ENCODE data around the gene RNF181.

The RNF181 gene

DNA sequence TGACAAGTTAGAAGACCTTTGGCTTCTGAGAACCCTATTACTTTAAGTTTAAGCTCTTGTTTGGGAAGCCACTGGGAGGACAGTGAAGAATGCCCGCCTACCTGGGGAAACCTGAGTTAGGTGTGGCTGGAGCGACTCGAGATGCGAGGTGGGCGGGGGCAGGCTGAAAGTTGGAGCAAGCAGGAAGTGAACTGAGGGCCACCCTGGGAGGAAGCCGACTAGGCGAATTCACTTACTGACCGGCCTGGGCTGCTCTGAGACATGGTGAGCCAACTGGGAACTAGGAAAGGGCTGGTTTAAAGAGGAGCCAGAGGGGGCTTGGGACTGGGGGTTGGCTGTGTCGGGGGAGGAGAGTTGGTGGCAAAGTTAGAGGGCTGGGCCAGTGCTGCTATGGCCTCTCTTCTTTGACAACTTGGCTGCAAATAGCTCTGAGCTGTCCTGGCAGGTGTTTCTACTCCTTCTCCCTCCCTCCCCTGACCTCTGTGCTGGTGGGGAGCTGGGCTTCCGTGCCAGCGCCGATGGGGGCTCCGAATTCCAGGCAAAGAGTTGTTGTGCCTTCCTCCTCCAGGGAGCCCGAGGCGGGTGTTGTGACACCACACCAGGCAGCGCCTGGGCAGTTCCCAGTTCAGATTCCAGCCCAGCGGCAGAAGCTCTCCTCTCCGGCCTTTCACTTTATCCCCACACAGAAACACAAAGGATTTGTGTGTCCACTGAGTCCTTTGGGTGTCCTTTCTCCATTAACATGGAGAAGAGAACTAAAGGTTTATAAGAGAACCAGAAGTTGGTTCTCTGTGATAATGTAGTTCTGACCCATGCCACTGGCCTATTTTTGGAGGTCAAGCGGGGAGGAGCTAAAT, 17.9 kb upstream of the RNF181 start, which contains the start of gene VAMP8:
VAMP8 (plus strand) TSS at position 201 of the 857 bp plus-strand sequence; CDS start at position 262, 61 bp downstream.
- TF ChIP-seq, protein P1, sequence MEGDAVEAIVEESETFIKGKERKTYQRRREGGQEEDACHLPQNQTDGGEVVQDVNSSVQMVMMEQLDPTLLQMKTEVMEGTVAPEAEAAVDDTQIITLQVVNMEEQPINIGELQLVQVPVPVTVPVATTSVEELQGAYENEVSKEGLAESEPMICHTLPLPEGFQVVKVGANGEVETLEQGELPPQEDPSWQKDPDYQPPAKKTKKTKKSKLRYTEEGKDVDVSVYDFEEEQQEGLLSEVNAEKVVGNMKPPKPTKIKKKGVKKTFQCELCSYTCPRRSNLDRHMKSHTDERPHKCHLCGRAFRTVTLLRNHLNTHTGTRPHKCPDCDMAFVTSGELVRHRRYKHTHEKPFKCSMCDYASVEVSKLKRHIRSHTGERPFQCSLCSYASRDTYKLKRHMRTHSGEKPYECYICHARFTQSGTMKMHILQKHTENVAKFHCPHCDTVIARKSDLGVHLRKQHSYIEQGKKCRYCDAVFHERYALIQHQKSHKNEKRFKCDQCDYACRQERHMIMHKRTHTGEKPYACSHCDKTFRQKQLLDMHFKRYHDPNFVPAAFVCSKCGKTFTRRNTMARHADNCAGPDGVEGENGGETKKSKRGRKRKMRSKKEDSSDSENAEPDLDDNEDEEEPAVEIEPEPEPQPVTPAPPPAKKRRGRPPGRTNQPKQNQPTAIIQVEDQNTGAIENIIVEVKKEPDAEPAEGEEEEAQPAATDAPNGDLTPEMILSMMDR (IDR thresholded peaks at IDR 0.05; ENCODE audit: low read depth, low read length) = no peak
- no peak within 1 kb of the TSS for H3K4me3 ChIP-seq (ENCODE audit: low read depth, low read length)

DNA sequence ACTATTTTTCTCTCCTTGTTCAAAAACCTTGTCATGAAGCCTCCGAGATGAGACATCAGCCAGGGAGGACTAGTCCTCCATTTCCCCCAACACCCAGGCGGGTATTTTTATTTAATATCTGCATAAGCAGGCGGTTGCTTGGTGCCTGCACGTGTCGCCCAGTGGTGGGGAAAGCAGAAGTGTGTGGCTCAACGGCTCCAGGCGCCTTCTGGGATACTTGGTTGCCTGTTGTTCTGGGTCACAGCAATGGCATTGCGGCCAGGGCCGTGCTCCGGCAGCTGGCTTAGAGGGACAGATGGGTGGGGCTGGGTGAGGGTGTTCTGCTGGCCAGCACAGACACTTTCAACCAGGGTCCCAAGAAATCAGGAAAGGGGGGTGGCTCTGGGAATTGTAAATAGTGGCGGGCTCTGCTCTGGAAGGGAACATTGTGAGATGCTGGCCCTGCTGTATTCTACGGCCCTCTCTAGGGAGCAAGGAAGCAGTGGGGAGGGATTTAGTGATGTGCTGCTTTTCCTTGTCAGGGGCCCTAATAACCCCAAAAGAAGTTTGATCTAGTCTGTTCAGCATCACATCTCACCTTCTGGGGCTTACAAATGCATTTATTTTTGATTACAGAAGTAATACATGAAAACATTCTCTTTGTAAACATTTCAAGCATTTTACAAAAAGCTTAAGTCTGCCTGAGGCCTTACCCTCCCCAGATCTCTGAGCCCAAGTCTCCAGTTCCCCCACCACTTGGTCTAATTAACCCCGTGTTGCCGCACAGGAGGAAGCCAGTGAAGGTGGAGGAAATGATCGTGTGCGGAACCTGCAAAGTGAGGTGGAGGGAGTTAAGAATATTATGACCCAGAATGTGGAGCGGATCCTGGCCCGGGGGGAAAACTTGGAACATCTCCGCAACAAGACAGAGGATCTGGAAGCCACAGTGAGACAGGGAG, 17.0 kb upstream of the RNF181 start:
- no peak overlapping the region for H3K4me3 ChIP-seq (ENCODE audit: low read depth, low read length)
- TF ChIP-seq, protein P1 (IDR thresholded peaks at IDR 0.05; ENCODE audit: low read depth, low read length) = no peak

DNA sequence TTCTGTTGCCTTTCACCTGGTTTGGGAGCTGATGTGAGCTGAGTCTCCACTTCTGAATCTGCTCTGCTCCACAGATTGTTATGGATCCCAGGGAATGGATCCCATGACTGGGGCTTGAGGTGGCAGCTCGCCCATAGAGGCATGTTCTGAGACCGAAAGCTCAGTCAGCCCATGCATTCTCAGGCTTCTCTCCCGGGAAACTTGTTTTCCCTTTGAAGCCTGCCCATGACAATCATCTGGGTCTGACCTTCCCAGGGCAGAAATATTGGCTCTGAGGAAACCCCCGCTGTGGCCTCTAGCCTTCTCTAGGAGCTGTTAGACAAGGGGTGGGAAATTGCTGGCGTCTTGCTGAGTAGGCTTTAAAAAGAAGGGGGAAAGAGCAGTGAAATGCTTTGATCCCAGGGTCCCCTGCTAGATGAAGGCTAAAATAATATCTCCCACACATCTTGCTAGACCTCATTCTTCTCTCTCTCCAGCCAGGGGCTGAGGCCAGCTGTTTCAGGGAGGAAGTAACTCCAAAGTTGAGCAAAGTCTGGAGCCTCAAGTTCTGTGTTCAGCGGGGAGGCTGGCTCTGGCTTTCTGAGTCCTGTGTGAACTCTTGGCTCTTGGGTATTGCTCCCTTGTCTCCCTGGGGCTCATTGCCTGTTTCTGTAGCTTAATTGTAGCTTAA, 16.1 kb upstream of the RNF181 start:
- TF ChIP-seq, protein P1 (IDR thresholded peaks at IDR 0.05; ENCODE audit: low read depth, low read length) = no peak
- no peak overlapping the region for H3K4me3 ChIP-seq (ENCODE audit: low read depth, low read length)

DNA sequence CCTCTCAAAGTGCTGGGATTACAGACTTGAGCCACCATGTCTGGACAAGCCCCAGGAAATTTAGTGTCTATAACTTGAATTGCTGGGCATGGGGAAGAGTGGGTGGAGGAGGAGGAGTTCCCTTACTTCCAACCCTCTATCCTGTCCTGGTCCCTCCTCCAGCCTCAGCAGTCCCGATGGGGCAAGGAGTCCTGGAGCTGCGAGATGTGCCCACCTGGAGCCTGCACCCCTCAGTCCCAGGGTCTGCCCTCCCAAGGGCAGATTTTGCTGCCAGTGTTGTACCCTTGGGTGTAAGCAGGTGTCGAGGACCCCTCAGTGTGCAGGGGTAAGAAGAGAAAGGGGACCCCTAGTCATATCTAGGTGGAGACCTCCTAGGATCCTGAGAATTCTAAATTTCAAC, 15.3 kb upstream of the RNF181 start:
- TF ChIP-seq, protein P1 (IDR thresholded peaks at IDR 0.05; ENCODE audit: low read depth, low read length) = no peak
- no peak overlapping the region for H3K4me3 ChIP-seq (ENCODE audit: low read depth, low read length)

DNA sequence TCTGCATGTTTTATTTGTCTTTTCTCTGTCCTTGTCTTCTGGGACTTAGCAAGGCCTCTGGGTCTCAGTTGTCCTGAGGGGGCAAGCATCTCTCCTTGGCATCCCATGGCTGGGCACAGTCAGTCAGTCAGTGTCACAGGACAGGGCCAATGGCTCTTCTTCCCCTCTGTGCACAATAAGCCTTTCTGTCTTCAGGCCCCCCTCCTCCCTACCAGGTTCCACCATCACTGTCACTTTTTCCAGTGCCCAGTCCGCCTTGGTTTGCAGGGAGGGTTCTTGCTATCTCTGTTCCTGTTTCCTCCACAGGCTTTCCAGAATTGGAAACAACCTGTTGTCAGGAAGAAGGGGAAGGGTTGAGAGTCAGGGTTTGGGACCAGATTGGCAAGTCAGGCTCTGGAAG, 13.1 kb upstream of the RNF181 start:
- TF ChIP-seq, protein P1 (IDR thresholded peaks at IDR 0.05; ENCODE audit: low read depth, low read length) = no peak
- H3K4me3 ChIP-seq (ENCODE audit: low read depth, low read length) = no peak overlapping the region

DNA sequence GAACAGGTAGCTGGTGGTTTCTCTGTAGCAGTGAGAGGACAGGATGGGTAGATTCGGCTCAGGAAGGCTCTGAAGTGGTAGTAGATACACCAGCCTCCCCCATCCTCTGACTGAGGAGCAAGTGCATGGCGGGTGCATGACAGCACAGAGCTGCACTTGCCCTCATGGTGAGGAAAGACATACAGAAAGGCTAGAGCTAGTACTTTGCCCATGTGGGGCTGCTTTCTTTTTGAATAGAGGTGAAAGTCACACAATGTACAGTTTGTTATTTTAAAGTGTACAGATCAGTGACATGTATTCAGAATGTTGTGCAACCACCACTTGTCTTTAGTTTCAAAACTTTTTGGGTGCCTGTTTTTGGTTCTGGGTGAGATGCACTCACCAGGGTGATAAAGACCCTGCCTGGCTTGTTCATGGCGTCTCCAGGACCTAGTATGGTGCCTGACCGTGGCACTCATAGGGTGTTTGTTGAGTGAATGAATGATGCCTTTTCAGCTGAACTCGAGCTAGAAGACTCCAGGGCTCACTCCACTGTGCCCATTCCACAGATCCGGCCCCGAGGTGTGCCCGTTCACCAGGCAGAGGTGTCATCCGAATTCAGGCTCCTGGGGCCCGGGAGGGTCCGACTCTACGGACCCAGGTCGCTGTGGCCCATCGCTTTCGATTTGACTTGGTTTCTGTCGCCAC, 11.7 kb upstream of the RNF181 start:
- H3K4me3 ChIP-seq (ENCODE audit: low read depth, low read length) = peak overlapping the region; percentile 62
- TF ChIP-seq, protein P1 (IDR thresholded peaks at IDR 0.05; ENCODE audit: low read depth, low read length) = no peak

All from WI38 (cell line).